ENCODE data around the gene PCSK2. TPM values are rescaled to one million over a fixed set of nuclear protein-coding genes. Genes with fewer than 3 reads are reported as not detected.

The PCSK2 gene
- total RNA-seq, 1 experiment from 2014 or later, result not detected

- H3K79me2 ChIP-seq (ENCODE audit: low read depth), result no peaks in the 10 kb centered on the region
- no TSS peak for BruUV-seq (replicated peaks)
- no peak for DNase-seq
- H3K4me1 ChIP-seq (replicated peaks; ENCODE audit: insufficient read depth), result no peaks in the 10 kb centered on the region
- POLR2A ChIA-PET (ENCODE audit: unreplicated experiment), result no interaction called here
- no peak overlapping the region for H3K27ac ChIP-seq
- no peak for TF ChIP-seq EZH2 (IDR thresholded peaks at IDR 0.05; ENCODE audit: low read depth)
- no peak for TF ChIP-seq CTCF (conservative IDR thresholded peaks at IDR 0.05)
- no peaks in the 10 kb centered on the region for H3K9me2 ChIP-seq (ENCODE audit: insufficient read depth)
- H3F3A ChIP-seq (ENCODE audit: insufficient read depth, low read depth), result no peaks in the 10 kb centered on the region
- H3K4me2 ChIP-seq, result no peak overlapping the region
- H4K20me1 ChIP-seq (ENCODE audit: insufficient read depth), result no peaks in the 10 kb centered on the region
- no peaks in the 10 kb centered on the region for H3K9me3 ChIP-seq (ENCODE audit: insufficient read depth, low read depth)
- no peaks in the 10 kb centered on the region for H3K36me3 ChIP-seq (ENCODE audit: low read depth)
- CTCF ChIA-PET, result no interaction called here
- H3K27me3 ChIP-seq (ENCODE audit: insufficient read depth, low read depth), result peaks cover 64% of the 10 kb centered on the region
- no peak overlapping the region for H2AFZ ChIP-seq
- intact Hi-C loops (cut with micrococcal nuclease; ENCODE audit: unreplicated experiment), result no loop called here
- no peak overlapping the region for H3K4me3 ChIP-seq
Measured at GRCh38 chr20:17449031-17449430, 222.2 kb downstream of the PCSK2 start.

GRCh38 chr20:17452441-17452840 is 225.6 kb downstream of the PCSK2 start:
- CTCF ChIA-PET, result no interaction called here

GRCh38 chr20:17453592-17453991 is 226.8 kb downstream of the PCSK2 start:
- no peaks in the 10 kb centered on the region for H3F3A ChIP-seq (ENCODE audit: insufficient read depth, low read depth)
- no peak overlapping the region for H3K4me3 ChIP-seq
- ChIA-PET POLR2A (ENCODE audit: unreplicated experiment) (no interaction called here), CTCF (no interaction called here)
- no peaks in the 10 kb centered on the region for H3K79me2 ChIP-seq (ENCODE audit: low read depth)
- intact Hi-C loops (cut with micrococcal nuclease; ENCODE audit: unreplicated experiment), result no loop called here
- H3K27ac ChIP-seq, result no peak overlapping the region
- no peak for TF ChIP-seq EZH2 (IDR thresholded peaks at IDR 0.05; ENCODE audit: low read depth)
- no peak for TF ChIP-seq CTCF (conservative IDR thresholded peaks at IDR 0.05)
- H3K9me3 ChIP-seq (ENCODE audit: insufficient read depth, low read depth), result no peaks in the 10 kb centered on the region
- no peaks in the 10 kb centered on the region for H3K4me1 ChIP-seq (replicated peaks; ENCODE audit: insufficient read depth)
- H4K20me1 ChIP-seq (ENCODE audit: insufficient read depth), result no peaks in the 10 kb centered on the region
- no peak overlapping the region for H2AFZ ChIP-seq
- DNase-seq, result no peak
- H3K36me3 ChIP-seq (ENCODE audit: low read depth), result no peaks in the 10 kb centered on the region
- peaks cover 80% of the 10 kb centered on the region for H3K27me3 ChIP-seq (ENCODE audit: insufficient read depth, low read depth)
- H3K9me2 ChIP-seq (ENCODE audit: insufficient read depth), result no peaks in the 10 kb centered on the region
- no peak overlapping the region for H3K4me2 ChIP-seq
- BruUV-seq (replicated peaks), result no TSS peak

More at GRCh38 chr20:17452441-17452840, 225.6 kb downstream of the PCSK2 start:
- H3K36me3 ChIP-seq (ENCODE audit: low read depth), result no peaks in the 10 kb centered on the region
- H3K27me3 ChIP-seq (ENCODE audit: insufficient read depth, low read depth), result peaks cover 69% of the 10 kb centered on the region
- no peak overlapping the region for H3K4me3 ChIP-seq
- intact Hi-C loops (cut with micrococcal nuclease; ENCODE audit: unreplicated experiment), result no loop called here
- TF ChIP-seq CTCF (conservative IDR thresholded peaks at IDR 0.05) (no peak), EZH2 (IDR thresholded peaks at IDR 0.05; ENCODE audit: low read depth) (no peak)
- H4K20me1 ChIP-seq (ENCODE audit: insufficient read depth), result no peaks in the 10 kb centered on the region
- H3K27ac ChIP-seq, result no peak overlapping the region
- no TSS peak for BruUV-seq (replicated peaks)
- H3F3A ChIP-seq (ENCODE audit: insufficient read depth, low read depth), result no peaks in the 10 kb centered on the region
- no peaks in the 10 kb centered on the region for H3K9me2 ChIP-seq (ENCODE audit: insufficient read depth)
- POLR2A ChIA-PET (ENCODE audit: unreplicated experiment), result interaction anchor here (0.6 kb wide), 1 partner anchor 858 kb away, joined by 12 read pairs; no protein-coding TSS in a partner anchor
- no peaks in the 10 kb centered on the region for H3K4me1 ChIP-seq (replicated peaks; ENCODE audit: insufficient read depth)
- no peak overlapping the region for H2AFZ ChIP-seq
- no peak overlapping the region for H3K4me2 ChIP-seq
- no peak for DNase-seq
- H3K79me2 ChIP-seq (ENCODE audit: low read depth), result no peaks in the 10 kb centered on the region
- no peaks in the 10 kb centered on the region for H3K9me3 ChIP-seq (ENCODE audit: insufficient read depth, low read depth)

All from PC-9 (cell line).